HEK293 (cell line): ENCODE measurements around the gene HIRIP3.

Experiments
- ATF2 ChIP-seq: fragments of 450-650 bp; formaldehyde crosslinking; IDR thresholded peaks from 2 replicates; pipeline ENCODE4 v1.5.1; 2016; ENCODE audit warnings: missing biosample characterization, missing genetic modification characterization, low read depth
- OSR2 ChIP-seq: fragments of 450-650 bp; formaldehyde crosslinking; IDR thresholded peaks from 2 replicates; pipeline ENCODE4 v1.5.1; 2016; ENCODE audit warnings: missing biosample characterization, missing genetic modification characterization
- ZBTB17 ChIP-seq: fragments of 450-650 bp; formaldehyde crosslinking; IDR thresholded peaks from 2 replicates; pipeline ENCODE4 v1.5.1; 2016; ENCODE audit warnings: missing biosample characterization, missing genetic modification characterization
- ZNF114 ChIP-seq: fragments of 450-650 bp; formaldehyde crosslinking; IDR thresholded peaks from 2 replicates; pipeline ENCODE4 v1.5.0; 2017; ENCODE audit warnings: missing biosample characterization, missing genetic modification characterization
- ZNF23 ChIP-seq: fragments of 450-650 bp; formaldehyde crosslinking; IDR thresholded peaks from 2 replicates; pipeline ENCODE4 v1.5.1; 2016; ENCODE audit warnings: missing biosample characterization, missing genetic modification characterization, borderline replicate concordance
- ZNF670 ChIP-seq: fragments of 450-650 bp; formaldehyde crosslinking; IDR thresholded peaks from 2 replicates; pipeline ENCODE4 v1.5.1; 2016; ENCODE audit warnings: missing biosample characterization, missing genetic modification characterization, low read depth
- ZNF677 ChIP-seq: fragments of 450-650 bp; IDR thresholded peaks from 2 replicates; pipeline ENCODE4 v1.5.0; 2018; ENCODE audit warnings: missing biosample characterization, mild to moderate bottlenecking, missing genetic modification characterization, moderate library complexity
- ZSCAN4 ChIP-seq: fragments of 450-650 bp; formaldehyde crosslinking; IDR thresholded peaks from 2 replicates; pipeline ENCODE4 v1.5.1; 2017; ENCODE audit warnings: missing biosample characterization, missing genetic modification characterization
- TF ChIP-seq, protein P1 (sequence below): fragments of 450-650 bp; formaldehyde crosslinking; IDR thresholded peaks from 2 replicates; pipeline ENCODE4 v1.5.1; 2016; ENCODE audit warnings: missing biosample characterization, missing genetic modification characterization

- TF ChIP-seq, protein P1, sequence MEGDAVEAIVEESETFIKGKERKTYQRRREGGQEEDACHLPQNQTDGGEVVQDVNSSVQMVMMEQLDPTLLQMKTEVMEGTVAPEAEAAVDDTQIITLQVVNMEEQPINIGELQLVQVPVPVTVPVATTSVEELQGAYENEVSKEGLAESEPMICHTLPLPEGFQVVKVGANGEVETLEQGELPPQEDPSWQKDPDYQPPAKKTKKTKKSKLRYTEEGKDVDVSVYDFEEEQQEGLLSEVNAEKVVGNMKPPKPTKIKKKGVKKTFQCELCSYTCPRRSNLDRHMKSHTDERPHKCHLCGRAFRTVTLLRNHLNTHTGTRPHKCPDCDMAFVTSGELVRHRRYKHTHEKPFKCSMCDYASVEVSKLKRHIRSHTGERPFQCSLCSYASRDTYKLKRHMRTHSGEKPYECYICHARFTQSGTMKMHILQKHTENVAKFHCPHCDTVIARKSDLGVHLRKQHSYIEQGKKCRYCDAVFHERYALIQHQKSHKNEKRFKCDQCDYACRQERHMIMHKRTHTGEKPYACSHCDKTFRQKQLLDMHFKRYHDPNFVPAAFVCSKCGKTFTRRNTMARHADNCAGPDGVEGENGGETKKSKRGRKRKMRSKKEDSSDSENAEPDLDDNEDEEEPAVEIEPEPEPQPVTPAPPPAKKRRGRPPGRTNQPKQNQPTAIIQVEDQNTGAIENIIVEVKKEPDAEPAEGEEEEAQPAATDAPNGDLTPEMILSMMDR (tag by site-specific recombination): no peak
- TF ChIP-seq ZBTB17 (tag by site-specific recombination) (no peak), ZNF114 (tag by site-specific recombination) (no peak), OSR2 (no peak), ZNF670 (no peak), ATF2 (tag by site-specific recombination) (no peak), ZNF677 (tag by site-specific recombination) (no peak), ZNF23 (tag by site-specific recombination) (no peak), ZSCAN4 (tag by site-specific recombination) (no peak)
Measured at GRCh38 chr16:30030011-30030685, 34.7 kb upstream of the HIRIP3 start.
